ENCODE data around the gene PRMT5. TPM values are rescaled to one million over a fixed set of nuclear protein-coding genes. Genes with fewer than 3 reads are reported as not detected.
"Not testable (repeated sequence)": the region's sequence is repeated elsewhere in the genome, so short reads cannot be mapped to it uniquely, and the experiment has no call there.

Gene PRMT5
- total RNA-seq, 8 experiments from 2014 or later, result 49.3 to 108 (median 83.0) TPM

GRCh38 chr14:22965916-22966782, 37.0 kb upstream of the PRMT5 start:
- H3K4me3 ChIP-seq; H3K27ac ChIP-seq; H3K4me1 ChIP-seq (replicated peaks in 1 of 2); ATAC-seq (replicated peaks in 6 of 8): not testable (repeated sequence)
- in situ Hi-C loops (cut with MboI; ENCODE audit: low pct_unique_long_range_greater_than_20kb in 2 of 9, low sequenced_read_pairs in 9 of 9, unreplicated experiment in 9 of 9), result loop anchor here in 2 of 9 experiments (25.0 kb wide), 1 partner anchor 96 kb away; the partner anchor contains the start of gene CDH24 (in 2 of the 2)
- WGBS, 10 experiments, result 49 to 95% (median 73%) methylated on average over 3 to 8 of the region's 15 CpGs

GRCh38 chr14:22962061-22962676, 33.0 kb upstream of the PRMT5 start:
- Histone ChIP-seq H3K27ac (no peak overlapping the region), H3K4me3 (no peak overlapping the region), H3K4me1 (replicated peaks in 1 of 2) (no peaks in the 10 kb centered on the region)
- WGBS, 10 experiments, result 73 to 100% (median 94%) methylated on average over 1 to 6 of the region's 6 CpGs
- no peak for ATAC-seq (replicated peaks in 6 of 8)
- in situ Hi-C loops (cut with MboI; ENCODE audit: low pct_unique_long_range_greater_than_20kb in 2 of 9, low sequenced_read_pairs in 9 of 9, unreplicated experiment in 9 of 9), result loop anchor here in 2 of 9 experiments (25.0 kb wide), 1 partner anchor 100 kb away; the partner anchor contains the start of gene CDH24 (in 2 of the 2)

GRCh38 chr14:22955702-22956569, 26.8 kb upstream of the PRMT5 start:
- peak overlapping the region; percentile 36 to 79 (median 66) for H3K4me3 ChIP-seq
- ATAC-seq (replicated peaks in 6 of 8), result no peak
- peak overlapping the region in 1 of 2 donors; percentile 84 for H3K27ac ChIP-seq
- in situ Hi-C loops (cut with MboI; ENCODE audit: low pct_unique_long_range_greater_than_20kb in 2 of 9, low sequenced_read_pairs in 9 of 9, unreplicated experiment in 9 of 9), result loop anchor here in 2 of 9 experiments (25.0 kb wide), 1 partner anchor 106 kb away; the partner anchor contains the start of gene CDH24 (in 2 of the 2)
- H3K4me1 ChIP-seq (replicated peaks in 1 of 2), result peaks cover 3 to 5% of the 10 kb centered on the region in 2 donors
- 9 to 80% (median 19%) methylated on average over 1 to 18 of the region's 19 CpGs for whole genome bisulfite sequencing, 10 experiments

- ATAC-seq (replicated peaks in 6 of 8), result no peak
- WGBS, 10 experiments, result 90 to 100% (median 100%) methylated on average over 1 of the region's 1 CpG; no CpG with 5 or more reads in 4 of the 10 experiments
- Histone ChIP-seq H3K4me1 (replicated peaks in 1 of 2) (peaks cover 3 to 5% of the 10 kb centered on the region in 2 donors), H3K4me3 (no peak overlapping the region), H3K27ac (no peak overlapping the region)
- in situ Hi-C loops (cut with MboI; ENCODE audit: low pct_unique_long_range_greater_than_20kb in 2 of 9, low sequenced_read_pairs in 9 of 9, unreplicated experiment in 9 of 9), result loop anchor here in 2 of 9 experiments (25.0 kb wide), 1 partner anchor 110 kb away; the partner anchor contains the start of gene CDH24 (in 2 of the 2)
Measured at GRCh38 chr14:22952418-22952817, 23.2 kb upstream of the PRMT5 start.

- not testable (repeated sequence) for ATAC-seq (replicated peaks in 6 of 8); H3K27ac ChIP-seq; H3K4me1 ChIP-seq (replicated peaks in 1 of 2); H3K4me3 ChIP-seq
- 67 to 100% (median 91%) methylated on average over 1 to 8 of the region's 8 CpGs; no CpG with 5 or more reads in 1 of the 10 experiments for WGBS, 10 experiments
- in situ Hi-C loops (cut with MboI; ENCODE audit: low pct_unique_long_range_greater_than_20kb in 2 of 9, low sequenced_read_pairs in 9 of 9, unreplicated experiment in 9 of 9), result loop anchor here in 2 of 9 experiments (25.0 kb wide), 1 partner anchor 111 kb away; the partner anchor contains the start of gene CDH24 (in 2 of the 2)
Measured at GRCh38 chr14:22951795-22952194, 22.6 kb upstream of the PRMT5 start.

- WGBS, 10 experiments, result 94 to 100% (median 100%) methylated on average over 1 to 3 of the region's 3 CpGs; no CpG with 5 or more reads in 6 of the 10 experiments
- H3K27ac ChIP-seq, result no peak overlapping the region
- no peak overlapping the region for H3K4me3 ChIP-seq
- in situ Hi-C loops (cut with MboI; ENCODE audit: low pct_unique_long_range_greater_than_20kb in 2 of 9, low sequenced_read_pairs in 9 of 9, unreplicated experiment in 9 of 9), result no loop called here
- no peak for ATAC-seq (replicated peaks in 6 of 8)
- no peaks in the 10 kb centered on the region for H3K4me1 ChIP-seq (replicated peaks in 1 of 2)
Measured at GRCh38 chr14:22945642-22946041, 16.5 kb upstream of the PRMT5 start.

- Histone ChIP-seq H3K4me1 (replicated peaks in 1 of 2) (no peaks in the 10 kb centered on the region), H3K27ac (no peak overlapping the region), H3K4me3 (no peak overlapping the region)
- no peak for ATAC-seq (replicated peaks in 6 of 8)
- WGBS, 10 experiments, result 39 to 95% (median 89%) methylated on average over 3 to 4 of the region's 4 CpGs; no CpG with 5 or more reads in 3 of the 10 experiments
- in situ Hi-C loops (cut with MboI; ENCODE audit: low pct_unique_long_range_greater_than_20kb in 2 of 9, low sequenced_read_pairs in 9 of 9, unreplicated experiment in 9 of 9), result no loop called here
Measured at GRCh38 chr14:22939684-22940083, 10.5 kb upstream of the PRMT5 start.

GRCh38 chr14:22935156-22935555, 6.0 kb upstream of the PRMT5 start:
- in situ Hi-C loops (cut with MboI; ENCODE audit: low pct_unique_long_range_greater_than_20kb in 2 of 9, low sequenced_read_pairs in 9 of 9, unreplicated experiment in 9 of 9), result no loop called here
- H3K27ac ChIP-seq, result no peak overlapping the region
- H3K4me3 ChIP-seq, result no peak overlapping the region
- ATAC-seq (replicated peaks in 6 of 8), result no peak
- no peaks in the 10 kb centered on the region for H3K4me1 ChIP-seq (replicated peaks in 1 of 2)
- WGBS, 10 experiments, result 50 to 100% (median 75%) methylated on average over 1 of the region's 1 CpG; no CpG with 5 or more reads in 1 of the 10 experiments

GRCh38 chr14:22932146-22932545, 3.0 kb upstream of the PRMT5 start:
- Histone ChIP-seq H3K4me3 (no peak overlapping the region), H3K4me1 (replicated peaks in 1 of 2) (peaks cover 10% of the 10 kb centered on the region in 2 donors), H3K27ac (no peak overlapping the region)
- in situ Hi-C loops (cut with MboI; ENCODE audit: low pct_unique_long_range_greater_than_20kb in 2 of 9, low sequenced_read_pairs in 9 of 9, unreplicated experiment in 9 of 9), result no loop called here
- WGBS, 10 experiments, result 83 to 100% (median 100%) methylated on average over 1 to 3 of the region's 3 CpGs; no CpG with 5 or more reads in 6 of the 10 experiments
- ATAC-seq (replicated peaks in 6 of 8), result no peak

GRCh38 chr14:22929961-22930364, 787 bp upstream of the PRMT5 start:
- in situ Hi-C loops (cut with MboI; ENCODE audit: low pct_unique_long_range_greater_than_20kb in 2 of 9, low sequenced_read_pairs in 9 of 9, unreplicated experiment in 9 of 9), result no loop called here
- Histone ChIP-seq H3K4me1 (replicated peaks in 1 of 2) (peaks cover 10% of the 10 kb centered on the region in 2 donors), H3K4me3 (peak overlapping the region; percentile 37 to 92 (median 66)), H3K27ac (peak overlapping the region; percentile 70 to 72)
- ATAC-seq (replicated peaks in 6 of 8), result peak in 3 of 8 experiments; percentile 0
- 0 to 40% (median 0%) methylated on average over 1 to 2 of the region's 2 CpGs; no CpG with 5 or more reads in 5 of the 10 experiments for WGBS, 10 experiments

GRCh38 chr14:22928237-22929103, 706 bp downstream of the PRMT5 start:
- peaks cover 10% of the 10 kb centered on the region in 2 donors for H3K4me1 ChIP-seq (replicated peaks in 1 of 2)
- peak overlapping the region; percentile 66 to 92 (median 91) for H3K4me3 ChIP-seq
- in situ Hi-C loops (cut with MboI; ENCODE audit: low pct_unique_long_range_greater_than_20kb in 2 of 9, low sequenced_read_pairs in 9 of 9, unreplicated experiment in 9 of 9), result no loop called here
- peak overlapping the region; percentile 93 to 96 for H3K27ac ChIP-seq
- ATAC-seq (replicated peaks in 6 of 8), result no peak
- 0 to 48% (median 16%) methylated on average over 2 to 9 of the region's 12 CpGs; no CpG with 5 or more reads in 2 of the 10 experiments for WGBS, 10 experiments
